A673 (cell line): ENCODE data around the gene ZNF566. TPM values are rescaled to one million over a fixed set of nuclear protein-coding genes. Genes with fewer than 3 reads are reported as not detected.

Experiments used
- BruUV-seq: library from RNA; stranded (reverse); fragments of 400-500 nt; replicated peaks from 2 replicates; lab custom pipeline; 2021; lab: Mats Ljungman, UMichigan
- CTCF ChIA-PET: fragments of 300-600 bp; sonication (Branson Sonifier 250); formaldehyde crosslinking; loops from one replicate; lab custom pipeline; 2022; ENCODE audit warnings: antibody characterized with exemption; lab: Charles Lee
- POLR2A ChIA-PET: fragments of 300-600 bp; sonication (Branson Sonifier 250); formaldehyde crosslinking; loops from one replicate; lab custom pipeline; 2022; ENCODE audit warnings: antibody characterized with exemption; ENCODE audit not compliant: low non-redundant PET; lab: Charles Lee
- DNase-seq: peaks from one replicate; pipeline ENCODE4 v3.0.0-alpha.2; 2015; ENCODE audit warnings: low spot score
- H3K27ac ChIP-seq: fragments of 200-600 bp; sonication (generic); 2 replicates; pipeline ENCODE4 v1.5.1; 2016; ENCODE audit warnings: mixed run types, low read depth, mild to moderate bottlenecking, mixed read lengths, antibody characterized with exemption, low read length; ENCODE audit not compliant: poor library complexity, severe bottlenecking
- H3K27me3 ChIP-seq: fragments of 200-600 bp; sonication (generic); replicated peaks from 2 replicates; pipeline ENCODE4 v1.6.1; 2017; ENCODE audit warnings: mixed run types, low read depth, mild to moderate bottlenecking, mixed read lengths, antibody characterized with exemption, low read length; ENCODE audit not compliant: insufficient read depth, poor library complexity
- H3K36me3 ChIP-seq: fragments of 200-600 bp; sonication (generic); 2 replicates; pipeline ENCODE4 v1.6.1; 2016; ENCODE audit warnings: mixed run types, mild to moderate bottlenecking, mixed read lengths, antibody characterized with exemption, low read length; ENCODE audit not compliant: insufficient read depth, poor library complexity, severe bottlenecking
- H3K4me1 ChIP-seq: fragments of 200-600 bp; sonication (generic); 2 replicates; pipeline ENCODE4 v1.6.1; 2017; ENCODE audit warnings: mixed run types, mild to moderate bottlenecking, mixed read lengths, antibody characterized with exemption, low read length; ENCODE audit not compliant: insufficient read depth, poor library complexity, severe bottlenecking
- H3K4me3 ChIP-seq: fragments of 200-600 bp; sonication (generic); 2 replicates; pipeline ENCODE4 v1.5.1; 2016; ENCODE audit warnings: low read depth, mixed run types, mild to moderate bottlenecking, mixed read lengths, low read length; ENCODE audit not compliant: poor library complexity, severe bottlenecking
- H3K9me3 ChIP-seq: fragments of 200-600 bp; sonication (generic); 2 replicates; pipeline ENCODE4 v1.6.1; 2016; ENCODE audit warnings: mixed run types, low read depth, mild to moderate bottlenecking, mixed read lengths, antibody characterized with exemption, low read length; ENCODE audit not compliant: poor library complexity, severe bottlenecking
- EZH2 ChIP-seq: fragments of 200-600 bp; sonication (generic); IDR thresholded peaks from 2 replicates; pipeline ENCODE4 v1.6.1; 2017; ENCODE audit warnings: borderline replicate concordance, low read depth, mild to moderate bottlenecking, mixed read lengths, antibody characterized with exemption, low read length; ENCODE audit not compliant: poor library complexity, severe bottlenecking
- intact Hi-C: fragments of 100-400 bp; cut with micrococcal nuclease; formaldehyde crosslinking; loops from one replicate; pipeline ENCODE4 v1.10.0; 2022; ENCODE audit not compliant: unreplicated experiment
- total RNA-seq: library from RNA; stranded (reverse); gene quantifications from 2 replicates; pipeline ENCODE4 v1.2.3, GENCODE V29; 2021
- TF ChIP-seq, protein P1 (sequence below): fragments of 300-800, 200-600 bp; sonication (generic); conservative IDR thresholded peaks from 2 replicates; pipeline ENCODE4 v1.5.1; 2017; ENCODE audit warnings: low read depth, mild to moderate bottlenecking, antibody characterized with exemption, low read length, moderate library complexity, mixed read lengths

The ZNF566 gene
- total RNA-seq, 1 experiment from 2014 or later = 16.4 TPM

DNA sequence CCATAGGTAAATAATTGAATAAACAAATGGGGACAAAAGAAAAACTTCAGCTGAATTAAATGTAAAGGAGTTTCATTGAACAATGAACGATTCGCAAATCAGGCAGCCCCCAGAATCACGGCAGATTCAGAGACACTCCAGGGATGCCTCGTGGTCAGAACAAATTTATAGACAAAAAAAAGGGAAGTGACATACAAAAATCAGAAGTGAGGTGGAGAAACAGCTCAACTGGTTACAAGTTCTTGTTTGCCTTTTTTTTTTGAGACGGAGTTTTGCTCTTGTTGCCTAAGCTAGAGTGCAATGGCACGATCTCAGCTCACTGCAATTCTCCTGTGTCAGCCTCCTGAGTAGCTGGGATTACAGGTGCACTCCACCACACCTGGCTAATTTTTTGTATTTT, 5.7 kb downstream of the ZNF566 start:
- Histone ChIP-seq H3K4me1 (peaks cover 3% of the 10 kb centered on the region), H3K9me3 (peaks cover 11% of the 10 kb centered on the region), H3K4me3 (no peak overlapping the region), H3K27ac (no peak overlapping the region), H3K36me3 (no peaks in the 10 kb centered on the region), H3K27me3 (no peaks in the 10 kb centered on the region)
- no peak for DNase-seq
- CTCF ChIA-PET = no interaction called here
- intact Hi-C loops = no loop called here
- no TSS peak for BruUV-seq
- TF ChIP-seq, protein P1, sequence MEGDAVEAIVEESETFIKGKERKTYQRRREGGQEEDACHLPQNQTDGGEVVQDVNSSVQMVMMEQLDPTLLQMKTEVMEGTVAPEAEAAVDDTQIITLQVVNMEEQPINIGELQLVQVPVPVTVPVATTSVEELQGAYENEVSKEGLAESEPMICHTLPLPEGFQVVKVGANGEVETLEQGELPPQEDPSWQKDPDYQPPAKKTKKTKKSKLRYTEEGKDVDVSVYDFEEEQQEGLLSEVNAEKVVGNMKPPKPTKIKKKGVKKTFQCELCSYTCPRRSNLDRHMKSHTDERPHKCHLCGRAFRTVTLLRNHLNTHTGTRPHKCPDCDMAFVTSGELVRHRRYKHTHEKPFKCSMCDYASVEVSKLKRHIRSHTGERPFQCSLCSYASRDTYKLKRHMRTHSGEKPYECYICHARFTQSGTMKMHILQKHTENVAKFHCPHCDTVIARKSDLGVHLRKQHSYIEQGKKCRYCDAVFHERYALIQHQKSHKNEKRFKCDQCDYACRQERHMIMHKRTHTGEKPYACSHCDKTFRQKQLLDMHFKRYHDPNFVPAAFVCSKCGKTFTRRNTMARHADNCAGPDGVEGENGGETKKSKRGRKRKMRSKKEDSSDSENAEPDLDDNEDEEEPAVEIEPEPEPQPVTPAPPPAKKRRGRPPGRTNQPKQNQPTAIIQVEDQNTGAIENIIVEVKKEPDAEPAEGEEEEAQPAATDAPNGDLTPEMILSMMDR = no peak
- POLR2A ChIA-PET = no interaction called here

DNA sequence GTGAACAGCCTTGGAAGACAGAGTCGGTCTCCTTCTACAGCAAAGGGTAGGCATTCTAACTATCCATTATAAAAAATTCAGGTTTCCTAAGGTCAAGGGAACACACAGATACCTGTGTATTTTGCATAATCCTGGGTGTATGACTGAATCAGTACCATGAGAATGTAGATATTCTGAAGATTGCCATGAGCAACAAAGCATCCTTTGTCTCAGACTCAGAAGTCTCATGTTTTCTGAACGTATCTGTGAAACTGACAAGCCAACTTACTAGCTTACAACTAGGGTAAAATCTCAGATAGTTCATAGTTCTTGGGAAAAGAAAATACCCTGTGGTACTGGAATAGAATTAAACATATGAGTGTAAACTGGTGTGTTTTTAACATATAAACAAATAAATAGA, 6.5 kb downstream of the ZNF566 start:
- no peak overlapping the region for H3K4me3 ChIP-seq
- intact Hi-C loops = no loop called here
- H3K36me3 ChIP-seq = no peaks in the 10 kb centered on the region
- CTCF ChIA-PET = no interaction called here
- no peak overlapping the region for H3K27ac ChIP-seq
- POLR2A ChIA-PET = no interaction called here
- TF ChIP-seq, protein P1 = no peak
- no peak for TF ChIP-seq EZH2
- H3K9me3 ChIP-seq = peaks cover 15% of the 10 kb centered on the region
- DNase-seq = no peak
- BruUV-seq = no TSS peak
- no peaks in the 10 kb centered on the region for H3K27me3 ChIP-seq
- no peaks in the 10 kb centered on the region for H3K4me1 ChIP-seq

DNA sequence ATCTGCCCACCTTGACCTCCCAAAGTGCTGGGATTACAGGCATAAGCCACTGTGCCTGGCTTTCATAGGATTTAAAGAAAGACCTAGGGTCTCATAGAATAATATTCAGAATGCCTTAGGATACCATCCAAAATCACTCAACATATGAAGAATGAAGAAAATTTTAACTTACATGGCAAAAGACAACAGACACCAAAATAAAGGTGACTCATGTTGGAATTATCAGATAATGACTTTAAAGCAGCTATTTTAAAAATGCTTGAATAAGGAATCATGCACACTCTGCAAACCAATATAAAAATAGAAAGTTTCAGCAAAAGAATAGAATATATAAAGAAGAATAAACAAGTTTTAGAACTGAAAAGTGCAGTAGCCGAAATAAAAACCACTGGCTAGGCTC, 29.3 kb downstream of the ZNF566 start:
- BruUV-seq = no TSS peak
- POLR2A ChIA-PET = no interaction called here
- intact Hi-C loops = no loop called here
- no peak for TF ChIP-seq EZH2
- TF ChIP-seq, protein P1 = no peak
- peaks cover 6% of the 10 kb centered on the region for H3K9me3 ChIP-seq
- no peaks in the 10 kb centered on the region for H3K4me1 ChIP-seq
- no peak for DNase-seq
- no peak overlapping the region for H3K4me3 ChIP-seq
- peaks cover 7% of the 10 kb centered on the region for H3K36me3 ChIP-seq
- no peak overlapping the region for H3K27ac ChIP-seq
- H3K27me3 ChIP-seq = no peaks in the 10 kb centered on the region
- CTCF ChIA-PET = no interaction called here
